Measurements from ENCODE around the gene SLC4A2.

The SLC4A2 gene

GRCh38 chr7:151091431-151091830 is 32.0 kb downstream of the SLC4A2 start:
- no peak overlapping the region for H3K4me3 ChIP-seq (ENCODE audit: low read depth, low read length)

- no peak overlapping the region for H3K4me3 ChIP-seq (ENCODE audit: low read depth, low read length)
Observed at GRCh38 chr7:151091988-151092387, 32.6 kb downstream of the SLC4A2 start.

GRCh38 chr7:151093748-151094147 is 34.4 kb downstream of the SLC4A2 start:
- no peak overlapping the region for H3K4me3 ChIP-seq (ENCODE audit: low read depth, low read length)

- H3K4me3 ChIP-seq (ENCODE audit: low read depth, low read length), result no peak overlapping the region
Observed at GRCh38 chr7:151094675-151095074, 35.3 kb downstream of the SLC4A2 start.

- H3K4me3 ChIP-seq (ENCODE audit: low read depth, low read length), result no peak overlapping the region
Observed at GRCh38 chr7:151095123-151095797, 35.9 kb downstream of the SLC4A2 start.

- no peak overlapping the region for H3K4me3 ChIP-seq (ENCODE audit: low read depth, low read length)
Observed at GRCh38 chr7:151095828-151096475, 36.6 kb downstream of the SLC4A2 start.

- H3K4me3 ChIP-seq (ENCODE audit: low read depth, low read length), result no peak overlapping the region
Observed at GRCh38 chr7:151099486-151100211, 40.3 kb downstream of the SLC4A2 start.

- no peak overlapping the region for H3K4me3 ChIP-seq (ENCODE audit: low read depth, low read length)
Observed at GRCh38 chr7:151100921-151101320, 41.5 kb downstream of the SLC4A2 start.

GRCh38 chr7:151101621-151102396 is 42.4 kb downstream of the SLC4A2 start:
- no peak overlapping the region for H3K4me3 ChIP-seq (ENCODE audit: low read depth, low read length)

- no peak overlapping the region for H3K4me3 ChIP-seq (ENCODE audit: low read depth, low read length)
Observed at GRCh38 chr7:151102991-151103390, 43.6 kb downstream of the SLC4A2 start.

- H3K4me3 ChIP-seq (ENCODE audit: low read depth, low read length), result no peak overlapping the region
Observed at GRCh38 chr7:151103973-151104372, 44.6 kb downstream of the SLC4A2 start.

- no peak overlapping the region for H3K4me3 ChIP-seq (ENCODE audit: low read depth, low read length)
Observed at GRCh38 chr7:151104411-151105235, 45.2 kb downstream of the SLC4A2 start.

- H3K4me3 ChIP-seq (ENCODE audit: low read depth, low read length), result no peak overlapping the region
Observed at GRCh38 chr7:151107882-151108281, 48.5 kb downstream of the SLC4A2 start.

GRCh38 chr7:151109094-151110048 is 50.0 kb downstream of the SLC4A2 start:
- no peak overlapping the region for H3K4me3 ChIP-seq (ENCODE audit: low read depth, low read length)

- H3K4me3 ChIP-seq (ENCODE audit: low read depth, low read length), result no peak overlapping the region
Observed at GRCh38 chr7:151110236-151110940, 51.0 kb downstream of the SLC4A2 start.

- no peak overlapping the region for H3K4me3 ChIP-seq (ENCODE audit: low read depth, low read length)
Observed at GRCh38 chr7:151110941-151111645, 51.7 kb downstream of the SLC4A2 start.

GRCh38 chr7:151113344-151114150 is 54.2 kb downstream of the SLC4A2 start:
- H3K4me3 ChIP-seq (ENCODE audit: low read depth, low read length), result no peak overlapping the region
